Measurements from ENCODE around the gene KCTD2.
A peak's percentile ranks its signal among the peaks of the same experiment; 100 is the strongest.
"Not testable (repeated sequence)": the region's sequence is repeated elsewhere in the genome, so short reads cannot be mapped to it uniquely, and the experiment has no call there.

Gene KCTD2

DNA sequence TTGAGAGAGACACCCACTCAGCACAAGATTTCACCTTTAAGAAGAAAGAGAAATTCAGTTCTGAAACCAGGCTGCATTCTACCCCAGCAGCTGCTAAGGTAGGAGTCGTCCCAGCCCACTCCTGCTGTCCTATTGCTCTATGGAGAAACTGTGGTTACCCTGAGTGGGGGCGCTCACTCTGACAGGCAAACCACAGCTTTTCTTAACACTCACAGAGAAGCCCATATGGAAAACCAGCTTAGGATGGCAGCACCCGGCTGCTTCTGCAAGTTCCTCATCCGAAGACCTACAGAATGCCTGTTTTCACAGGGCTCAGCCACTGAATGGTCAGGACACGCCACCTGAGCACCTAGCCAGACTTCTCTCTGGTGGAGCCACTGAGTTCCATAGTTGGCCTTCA, 7.8 kb upstream of the KCTD2 start:
- H3K27me3 ChIP-seq = no peaks in the 10 kb centered on the region
- DNase-seq = no peak
- TF ChIP-seq, protein P1, sequence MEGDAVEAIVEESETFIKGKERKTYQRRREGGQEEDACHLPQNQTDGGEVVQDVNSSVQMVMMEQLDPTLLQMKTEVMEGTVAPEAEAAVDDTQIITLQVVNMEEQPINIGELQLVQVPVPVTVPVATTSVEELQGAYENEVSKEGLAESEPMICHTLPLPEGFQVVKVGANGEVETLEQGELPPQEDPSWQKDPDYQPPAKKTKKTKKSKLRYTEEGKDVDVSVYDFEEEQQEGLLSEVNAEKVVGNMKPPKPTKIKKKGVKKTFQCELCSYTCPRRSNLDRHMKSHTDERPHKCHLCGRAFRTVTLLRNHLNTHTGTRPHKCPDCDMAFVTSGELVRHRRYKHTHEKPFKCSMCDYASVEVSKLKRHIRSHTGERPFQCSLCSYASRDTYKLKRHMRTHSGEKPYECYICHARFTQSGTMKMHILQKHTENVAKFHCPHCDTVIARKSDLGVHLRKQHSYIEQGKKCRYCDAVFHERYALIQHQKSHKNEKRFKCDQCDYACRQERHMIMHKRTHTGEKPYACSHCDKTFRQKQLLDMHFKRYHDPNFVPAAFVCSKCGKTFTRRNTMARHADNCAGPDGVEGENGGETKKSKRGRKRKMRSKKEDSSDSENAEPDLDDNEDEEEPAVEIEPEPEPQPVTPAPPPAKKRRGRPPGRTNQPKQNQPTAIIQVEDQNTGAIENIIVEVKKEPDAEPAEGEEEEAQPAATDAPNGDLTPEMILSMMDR (IDR thresholded peaks at IDR 0.05; ENCODE audit: low read depth, low read length) = no peak
- no peaks in the 10 kb centered on the region for H3K4me1 ChIP-seq
- peaks cover 39% of the 10 kb centered on the region for H3K36me3 ChIP-seq
- H3K9me3 ChIP-seq = no peaks in the 10 kb centered on the region
- H3K4me3 ChIP-seq (ENCODE audit: low read depth, low read length) = no peak overlapping the region

DNA sequence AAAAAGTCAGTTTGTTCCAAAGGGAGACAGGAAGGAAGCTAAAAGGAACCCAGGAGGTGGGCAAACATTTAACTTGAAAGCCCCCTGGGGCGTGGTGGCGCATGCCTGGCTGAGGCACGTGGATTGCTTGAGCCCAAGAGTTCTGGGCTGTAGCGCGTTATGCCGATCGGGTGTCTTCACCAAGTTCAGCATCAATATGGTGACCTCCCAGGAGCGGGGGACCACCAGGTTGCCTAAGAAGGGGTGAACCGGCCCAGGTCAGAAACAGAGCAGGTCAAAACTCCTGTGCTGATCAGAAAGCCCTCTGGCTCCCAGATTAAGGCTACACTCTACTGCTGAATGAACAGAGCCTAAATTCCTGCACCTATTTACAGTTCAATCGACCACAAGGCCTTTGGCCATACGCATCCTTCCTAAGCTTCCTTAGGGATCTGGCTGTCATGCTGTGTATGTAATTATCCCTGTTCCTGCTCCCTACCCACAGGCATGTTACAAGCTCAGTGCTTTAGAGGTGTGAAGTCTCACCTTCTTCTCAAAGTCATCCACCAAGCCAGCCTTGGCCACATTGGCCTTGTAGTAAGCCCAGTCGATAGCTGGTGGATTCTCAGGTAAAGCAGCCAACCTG, 5.3 kb upstream of the KCTD2 start:
- Histone ChIP-seq H3K27me3 (no peaks in the 10 kb centered on the region), H3K4me3 (ENCODE audit: low read depth, low read length) (no peak overlapping the region), H3K9me3 (no peaks in the 10 kb centered on the region), H3K36me3 (peaks cover 39% of the 10 kb centered on the region), H3K4me1 (no peaks in the 10 kb centered on the region)
- TF ChIP-seq, protein P1 (IDR thresholded peaks at IDR 0.05; ENCODE audit: low read depth, low read length) = no peak
- DNase-seq = no peak

DNA sequence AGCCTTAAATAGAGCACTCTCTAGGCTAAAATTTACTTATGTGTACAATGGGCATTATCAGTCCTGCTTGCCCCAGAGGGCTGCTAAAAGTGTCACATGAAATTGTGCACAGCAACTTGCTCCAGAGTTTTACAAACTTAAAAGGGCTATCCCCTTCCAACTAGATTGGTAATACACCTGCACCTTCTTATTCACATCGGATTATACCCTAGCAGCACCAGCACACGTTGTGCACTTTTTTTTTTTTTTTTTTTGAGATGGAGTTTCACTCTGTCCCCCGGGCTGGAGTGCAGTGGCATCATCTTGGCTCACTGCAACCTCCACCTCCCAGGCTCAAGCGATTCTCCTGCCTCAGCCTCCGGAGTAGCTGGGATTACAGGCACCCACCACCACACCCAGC, 3.2 kb upstream of the KCTD2 start:
- H3K4me3 ChIP-seq (ENCODE audit: low read depth, low read length); H3K9me3 ChIP-seq; H3K4me1 ChIP-seq; DNase-seq; H3K27me3 ChIP-seq: not testable (repeated sequence)
- H3K36me3 ChIP-seq = peaks cover 34% of the 10 kb centered on the region

DNA sequence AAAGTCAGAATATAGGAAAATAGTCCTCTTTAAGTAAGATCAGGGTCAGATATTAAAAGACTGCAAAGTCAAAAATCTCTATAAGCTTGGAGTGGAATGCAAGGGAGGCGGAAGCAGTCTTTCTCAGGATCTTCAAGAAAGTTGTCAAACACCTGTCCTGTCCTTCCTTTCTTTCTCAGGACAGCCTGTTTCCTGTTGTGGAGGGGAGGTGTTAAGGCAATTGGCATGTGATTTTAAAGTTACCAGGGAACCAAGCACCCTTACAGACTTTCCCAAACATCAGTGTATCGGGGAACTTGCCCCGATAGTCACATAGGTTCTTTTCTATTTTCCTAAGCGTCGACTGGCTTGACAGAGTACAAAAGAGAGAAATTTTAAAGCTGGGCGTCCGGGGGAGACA, 2.3 kb upstream of the KCTD2 start:
- H3K4me3 ChIP-seq (ENCODE audit: low read depth, low read length) = no peak overlapping the region
- H3K27me3 ChIP-seq = no peaks in the 10 kb centered on the region
- peaks cover 2% of the 10 kb centered on the region for H3K4me1 ChIP-seq
- no peak for DNase-seq
- TF ChIP-seq, protein P1 (IDR thresholded peaks at IDR 0.05; ENCODE audit: low read depth, low read length) = no peak
- no peaks in the 10 kb centered on the region for H3K9me3 ChIP-seq
- H3K36me3 ChIP-seq = peaks cover 25% of the 10 kb centered on the region

DNA sequence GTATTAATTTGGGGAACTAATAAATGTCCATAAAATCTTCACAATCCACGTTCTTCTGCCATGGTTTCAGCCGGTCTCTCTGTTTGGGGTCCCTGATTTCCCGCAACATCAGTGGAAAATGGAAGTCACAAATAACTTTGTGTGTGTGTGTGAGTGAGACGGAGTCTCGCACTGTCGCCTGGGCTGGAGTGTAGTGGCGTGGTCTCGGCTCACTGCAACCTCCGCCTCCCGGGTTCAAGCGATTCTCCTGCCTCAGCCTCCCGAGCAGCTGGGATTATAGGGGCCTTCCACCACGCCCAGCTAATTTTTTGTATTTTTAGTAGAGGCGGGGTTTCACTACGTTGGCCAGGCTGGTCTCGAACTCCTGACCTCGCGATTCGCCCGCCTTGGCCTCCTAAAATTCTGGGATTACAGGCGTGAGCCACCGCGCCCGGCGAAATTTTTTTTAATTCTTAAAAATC, 1.0 kb upstream of the KCTD2 start:
- not testable (repeated sequence) for H3K27me3 ChIP-seq

DNA sequence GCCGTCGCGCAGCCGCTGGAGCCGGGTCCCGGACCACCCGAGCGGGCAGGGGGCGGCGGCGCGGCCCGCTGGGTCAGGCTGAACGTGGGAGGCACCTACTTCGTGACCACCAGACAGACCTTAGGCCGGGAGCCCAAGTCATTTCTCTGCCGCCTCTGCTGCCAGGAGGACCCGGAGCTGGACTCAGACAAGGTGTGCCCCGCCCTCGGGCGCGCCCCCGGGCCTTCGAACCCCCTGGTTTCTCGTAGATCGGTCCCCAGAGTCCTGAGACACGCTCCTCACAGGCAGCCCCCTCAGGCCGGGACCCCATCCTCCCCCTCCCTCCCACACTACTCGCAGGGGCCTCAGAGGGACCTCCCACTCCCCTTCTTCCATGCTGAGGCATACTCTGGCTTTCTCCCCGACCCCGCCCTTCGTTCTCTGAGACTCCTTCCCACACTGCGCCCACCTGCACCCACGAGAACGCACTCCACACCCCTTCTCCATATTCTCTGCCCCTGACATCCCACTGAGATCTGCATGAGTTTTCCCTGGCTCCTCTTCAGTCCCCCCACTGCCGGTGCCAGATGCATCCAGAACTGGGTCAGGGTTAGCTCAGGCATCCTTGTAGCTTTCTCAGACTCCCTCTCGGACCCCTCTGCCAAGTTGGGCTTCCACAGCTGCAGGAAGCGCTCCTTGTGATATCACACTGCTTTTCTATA, 523 bp downstream of the KCTD2 start:
- DNase-seq = no peak
- Histone ChIP-seq H3K4me3 (ENCODE audit: low read depth, low read length) (peak overlapping the region; percentile 94), H3K9me3 (no peaks in the 10 kb centered on the region), H3K36me3 (peaks cover 15% of the 10 kb centered on the region), H3K27me3 (no peaks in the 10 kb centered on the region), H3K4me1 (peaks cover 2% of the 10 kb centered on the region)
- TF ChIP-seq, protein P1 (IDR thresholded peaks at IDR 0.05; ENCODE audit: low read depth, low read length) = no peak

More for the DNA sequence above, 1.0 kb upstream of the KCTD2 start:
- not testable (repeated sequence) for H3K9me3 ChIP-seq, H3K4me1 ChIP-seq, DNase-seq
- H3K4me3 ChIP-seq (ENCODE audit: low read depth, low read length) = peak overlapping the region; percentile 94
- peaks cover 18% of the 10 kb centered on the region for H3K36me3 ChIP-seq

DNA sequence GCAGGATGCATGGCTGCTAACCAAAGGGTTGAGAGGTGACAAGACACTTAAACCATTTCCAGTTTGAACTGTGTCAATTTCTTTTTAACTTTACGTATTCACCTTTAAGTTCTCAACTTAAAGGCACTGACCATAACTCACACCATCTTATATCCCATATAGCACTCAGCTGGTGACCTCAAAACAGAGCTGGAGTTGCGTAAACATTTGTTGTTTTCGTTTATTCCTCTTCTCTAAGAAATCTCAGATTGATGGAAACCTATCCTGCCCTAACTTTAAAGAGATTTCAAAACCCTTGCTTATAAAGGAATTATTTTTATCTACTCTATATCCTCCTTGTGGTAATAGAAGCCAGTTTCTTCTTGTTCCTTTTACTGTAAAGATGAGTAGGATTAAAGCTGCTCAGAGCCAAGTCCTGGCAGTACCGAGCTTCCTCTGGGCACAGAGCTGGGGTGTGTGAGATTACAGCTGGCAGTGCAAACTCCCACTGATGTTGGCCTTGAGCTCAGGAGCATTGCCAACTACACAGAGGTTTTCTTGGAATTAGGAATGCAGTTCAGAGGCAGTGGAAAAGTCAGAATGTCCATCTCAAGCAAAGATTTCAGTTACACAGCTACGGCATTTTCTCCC, 1.3 kb downstream of the KCTD2 start:
- Histone ChIP-seq H3K4me3 (ENCODE audit: low read depth, low read length) (peak overlapping the region; percentile 94), H3K9me3 (no peaks in the 10 kb centered on the region), H3K27me3 (no peaks in the 10 kb centered on the region), H3K4me1 (peaks cover 2% of the 10 kb centered on the region), H3K36me3 (peaks cover 23% of the 10 kb centered on the region)
- TF ChIP-seq, protein P1 (IDR thresholded peaks at IDR 0.05; ENCODE audit: low read depth, low read length) = no peak
- DNase-seq = no peak

All from BE2C (cell line).